ENCODE measurements around the gene CLPTM1L.

CLPTM1L gene

DNA sequence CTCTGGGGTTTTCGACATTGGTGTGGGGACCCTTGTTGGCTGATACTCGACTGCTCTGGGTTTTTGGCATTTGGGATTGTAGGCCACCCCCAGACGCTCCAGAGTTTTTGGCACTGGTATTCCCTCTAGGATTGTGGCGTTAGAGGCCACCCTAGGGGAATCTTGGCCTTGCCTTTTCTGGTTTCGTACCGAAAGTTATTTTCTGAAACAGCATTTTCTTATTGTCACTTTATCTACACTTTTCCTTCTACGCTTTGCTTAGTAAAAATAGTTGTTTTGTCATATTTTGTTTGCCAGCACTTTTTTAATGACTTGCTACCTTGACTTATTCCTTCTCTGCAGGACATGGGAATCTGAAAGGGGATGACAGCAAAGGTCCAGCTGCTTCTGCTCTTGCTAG lies 25.1 kb upstream of the CLPTM1L start:
- Histone ChIP-seq H3K79me1 (replicated peaks; ENCODE audit: low read length, poor library complexity, severe bottlenecking) (no peaks in the 10 kb centered on the region), H4K91ac (ENCODE audit: low read length) (no peak overlapping the region), H3K18ac (ENCODE audit: low read depth in 1 of 2, low read length in 2 of 2) (no peak overlapping the region), H4K8ac (ENCODE audit: low read length) (no peak overlapping the region), H3K27me3 (ENCODE audit: control insufficient read depth in 1 of 2, insufficient read depth in 1 of 2, low read length in 2 of 2) (peaks cover 42 to 73% of the 10 kb centered on the region in 2 experiments), H2BK15ac (ENCODE audit: low read depth, poor library complexity, severe bottlenecking) (no peak overlapping the region), H3K4ac (ENCODE audit: low read depth in 1 of 2, low read length in 2 of 2) (no peak overlapping the region), H3K27ac (ENCODE audit: low read length, poor library complexity, severe bottlenecking) (no peak overlapping the region), H2BK5ac (ENCODE audit: low read depth, low read length, poor library complexity, severe bottlenecking) (no peak overlapping the region), H3K36me3 (ENCODE audit: control insufficient read depth in 1 of 2, insufficient read depth in 2 of 2, low read depth in 1 of 2, low read length in 2 of 2) (no peaks in the 10 kb centered on the region), H3K14ac (ENCODE audit: low read length in 2 of 2) (no peak overlapping the region), H3K9ac (ENCODE audit: low read length) (no peak overlapping the region), H2AK5ac (ENCODE audit: low read length, severe bottlenecking) (no peak overlapping the region), H2BK120ac (ENCODE audit: low read depth, low read length) (no peak overlapping the region), H3K9me3 (ENCODE audit: control insufficient read depth, low read length) (no peaks in the 10 kb centered on the region), H3K4me1 (ENCODE audit: control insufficient read depth, insufficient read depth, low read depth, low read length) (no peaks in the 10 kb centered on the region), H3K4me2 (ENCODE audit: low read length, poor library complexity, severe bottlenecking) (no peak overlapping the region), H3K4me3 (ENCODE audit: insufficient read depth in 1 of 2, low read depth in 1 of 2, low read length in 2 of 2) (peak overlapping the region in 1 of 2 experiments; percentile 22), H2BK12ac (ENCODE audit: low read length in 2 of 2) (no peak overlapping the region), H3K23ac (ENCODE audit: low read length in 2 of 2) (no peak overlapping the region), H2AFZ (ENCODE audit: low read depth, low read length) (no peak overlapping the region)
- DNase-seq = no peak
- 75% methylated on average over 6 of the region's 7 CpGs for WGBS

- H3K9me3 ChIP-seq (ENCODE audit: control insufficient read depth, low read length) = no peaks in the 10 kb centered on the region
- 85% methylated on average over 3 of the region's 4 CpGs for WGBS
- H3K14ac ChIP-seq (ENCODE audit: low read length in 2 of 2) = no peak overlapping the region
- no peak overlapping the region for H2BK15ac ChIP-seq (ENCODE audit: low read depth, poor library complexity, severe bottlenecking)
- H2BK120ac ChIP-seq (ENCODE audit: low read depth, low read length) = no peak overlapping the region
- H3K36me3 ChIP-seq (ENCODE audit: control insufficient read depth in 1 of 2, insufficient read depth in 2 of 2, low read depth in 1 of 2, low read length in 2 of 2) = no peaks in the 10 kb centered on the region
- H3K4me3 ChIP-seq (ENCODE audit: insufficient read depth in 1 of 2, low read depth in 1 of 2, low read length in 2 of 2) = no peak overlapping the region
- H3K4me1 ChIP-seq (ENCODE audit: control insufficient read depth, insufficient read depth, low read depth, low read length) = no peaks in the 10 kb centered on the region
- H3K4ac ChIP-seq (ENCODE audit: low read depth in 1 of 2, low read length in 2 of 2) = no peak overlapping the region
- no peak overlapping the region for H2AK5ac ChIP-seq (ENCODE audit: low read length, severe bottlenecking)
- no peak for DNase-seq
- H2AFZ ChIP-seq (ENCODE audit: low read depth, low read length) = no peak overlapping the region
- no peak overlapping the region for H3K4me2 ChIP-seq (ENCODE audit: low read length, poor library complexity, severe bottlenecking)
- no peak overlapping the region for H4K8ac ChIP-seq (ENCODE audit: low read length)
- no peak overlapping the region for H3K18ac ChIP-seq (ENCODE audit: low read depth in 1 of 2, low read length in 2 of 2)
- no peak overlapping the region for H3K23ac ChIP-seq (ENCODE audit: low read length in 2 of 2)
- H3K9ac ChIP-seq (ENCODE audit: low read length) = no peak overlapping the region
- H4K91ac ChIP-seq (ENCODE audit: low read length) = no peak overlapping the region
- peaks cover 41 to 84% of the 10 kb centered on the region in 2 experiments for H3K27me3 ChIP-seq (ENCODE audit: control insufficient read depth in 1 of 2, insufficient read depth in 1 of 2, low read length in 2 of 2)
- no peak overlapping the region for H3K27ac ChIP-seq (ENCODE audit: low read length, poor library complexity, severe bottlenecking)
- H2BK12ac ChIP-seq (ENCODE audit: low read length in 2 of 2) = no peak overlapping the region
- H3K79me1 ChIP-seq (replicated peaks; ENCODE audit: low read length, poor library complexity, severe bottlenecking) = no peaks in the 10 kb centered on the region
- H2BK5ac ChIP-seq (ENCODE audit: low read depth, low read length, poor library complexity, severe bottlenecking) = no peak overlapping the region
Measured at GRCh38 chr5:1368756-1369155, 23.9 kb upstream of the CLPTM1L start.

DNA sequence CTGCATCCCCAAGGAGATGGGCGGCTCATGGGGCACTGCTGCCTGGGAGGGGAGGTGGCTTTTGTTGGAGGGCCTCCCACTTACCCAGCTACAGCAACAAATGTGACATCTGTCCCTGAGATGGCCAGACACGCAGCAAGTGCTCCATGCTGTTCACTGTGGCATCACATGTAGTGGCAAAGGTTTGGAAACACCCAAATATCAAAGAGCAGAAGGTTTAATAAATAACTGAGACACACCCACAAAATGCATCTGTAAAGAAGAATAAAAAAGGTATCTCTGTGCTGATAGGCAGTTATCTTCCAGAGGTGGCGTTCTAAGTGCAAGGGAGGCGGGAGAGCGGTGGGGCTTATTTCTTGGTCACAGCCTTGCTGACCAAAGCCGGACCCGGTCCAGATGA lies 23.3 kb upstream of the CLPTM1L start:
- no peak overlapping the region for H3K14ac ChIP-seq (ENCODE audit: low read length in 2 of 2)
- no peak overlapping the region for H2BK120ac ChIP-seq (ENCODE audit: low read depth, low read length)
- no peak overlapping the region for H4K8ac ChIP-seq (ENCODE audit: low read length)
- H3K4me3 ChIP-seq (ENCODE audit: insufficient read depth in 1 of 2, low read depth in 1 of 2, low read length in 2 of 2) = no peak overlapping the region
- H3K18ac ChIP-seq (ENCODE audit: low read depth in 1 of 2, low read length in 2 of 2) = no peak overlapping the region
- no peak overlapping the region for H3K27ac ChIP-seq (ENCODE audit: low read length, poor library complexity, severe bottlenecking)
- H3K27me3 ChIP-seq (ENCODE audit: control insufficient read depth in 1 of 2, insufficient read depth in 1 of 2, low read length in 2 of 2) = peaks cover 46 to 89% of the 10 kb centered on the region in 2 experiments
- H2BK12ac ChIP-seq (ENCODE audit: low read length in 2 of 2) = no peak overlapping the region
- H3K79me1 ChIP-seq (replicated peaks; ENCODE audit: low read length, poor library complexity, severe bottlenecking) = no peaks in the 10 kb centered on the region
- H3K36me3 ChIP-seq (ENCODE audit: control insufficient read depth in 1 of 2, insufficient read depth in 2 of 2, low read depth in 1 of 2, low read length in 2 of 2) = no peaks in the 10 kb centered on the region
- H4K91ac ChIP-seq (ENCODE audit: low read length) = no peak overlapping the region
- no peak overlapping the region for H2AK5ac ChIP-seq (ENCODE audit: low read length, severe bottlenecking)
- no peak overlapping the region for H2BK15ac ChIP-seq (ENCODE audit: low read depth, poor library complexity, severe bottlenecking)
- WGBS = 95% methylated on average over 6 of the region's 7 CpGs
- H3K9ac ChIP-seq (ENCODE audit: low read length) = no peak overlapping the region
- no peak overlapping the region for H3K23ac ChIP-seq (ENCODE audit: low read length in 2 of 2)
- no peak overlapping the region for H3K4ac ChIP-seq (ENCODE audit: low read depth in 1 of 2, low read length in 2 of 2)
- H2AFZ ChIP-seq (ENCODE audit: low read depth, low read length) = no peak overlapping the region
- no peak overlapping the region for H3K4me2 ChIP-seq (ENCODE audit: low read length, poor library complexity, severe bottlenecking)
- no peaks in the 10 kb centered on the region for H3K4me1 ChIP-seq (ENCODE audit: control insufficient read depth, insufficient read depth, low read depth, low read length)
- H3K9me3 ChIP-seq (ENCODE audit: control insufficient read depth, low read length) = no peaks in the 10 kb centered on the region
- DNase-seq = no peak
- no peak overlapping the region for H2BK5ac ChIP-seq (ENCODE audit: low read depth, low read length, poor library complexity, severe bottlenecking)

- Histone ChIP-seq H2BK12ac (ENCODE audit: low read length in 2 of 2) (no peak overlapping the region), H2AK5ac (ENCODE audit: low read length, severe bottlenecking) (no peak overlapping the region), H2BK5ac (ENCODE audit: low read depth, low read length, poor library complexity, severe bottlenecking) (no peak overlapping the region), H3K27ac (ENCODE audit: low read length, poor library complexity, severe bottlenecking) (no peak overlapping the region), H3K9ac (ENCODE audit: low read length) (no peak overlapping the region), H4K91ac (ENCODE audit: low read length) (no peak overlapping the region), H2BK120ac (ENCODE audit: low read depth, low read length) (no peak overlapping the region), H3K18ac (ENCODE audit: low read depth in 1 of 2, low read length in 2 of 2) (no peak overlapping the region), H3K36me3 (ENCODE audit: control insufficient read depth in 1 of 2, insufficient read depth in 2 of 2, low read depth in 1 of 2, low read length in 2 of 2) (no peaks in the 10 kb centered on the region), H3K23ac (ENCODE audit: low read length in 2 of 2) (no peak overlapping the region), H2BK15ac (ENCODE audit: low read depth, poor library complexity, severe bottlenecking) (no peak overlapping the region), H4K8ac (ENCODE audit: low read length) (no peak overlapping the region), H2AFZ (ENCODE audit: low read depth, low read length) (no peak overlapping the region), H3K4me2 (ENCODE audit: low read length, poor library complexity, severe bottlenecking) (no peak overlapping the region), H3K79me1 (replicated peaks; ENCODE audit: low read length, poor library complexity, severe bottlenecking) (no peaks in the 10 kb centered on the region), H3K4me3 (ENCODE audit: insufficient read depth in 1 of 2, low read depth in 1 of 2, low read length in 2 of 2) (no peak overlapping the region), H3K9me3 (ENCODE audit: control insufficient read depth, low read length) (no peaks in the 10 kb centered on the region), H3K4ac (ENCODE audit: low read depth in 1 of 2, low read length in 2 of 2) (no peak overlapping the region), H3K27me3 (ENCODE audit: control insufficient read depth in 1 of 2, insufficient read depth in 1 of 2, low read length in 2 of 2) (peaks cover 53 to 92% of the 10 kb centered on the region in 2 experiments), H3K14ac (ENCODE audit: low read length in 2 of 2) (no peak overlapping the region), H3K4me1 (ENCODE audit: control insufficient read depth, insufficient read depth, low read depth, low read length) (no peaks in the 10 kb centered on the region)
- WGBS = 71% methylated on average over 6 of the region's 7 CpGs
- DNase-seq = no peak
Measured at GRCh38 chr5:1367149-1367548, 22.2 kb upstream of the CLPTM1L start.

Data from mesenchymal stem cell (in vitro differentiated cells and primary cell).